ENCODE data around the gene MED20. TPM values are rescaled to one million over a fixed set of nuclear protein-coding genes. Genes with fewer than 3 reads are reported as not detected.
A peak's percentile ranks its signal among the peaks of the same experiment; 100 is the strongest.

The MED20 gene
- total and polyA plus RNA-seq, 2 of the 8 experiments (the other 6 are each of a cell fraction or from before 2014, with no cell fraction given) = 38.7 to 51.8 TPM

GRCh38 chr6:41939176-41939847 lies 18.4 kb upstream of the MED20 start (continued):
- TF ChIP-seq CTCF (IDR thresholded peaks at IDR 0.05; ENCODE audit: control extremely low read depth in 1 of 3, insufficient read depth in 1 of 3, low read depth in 1 of 3, low read length in 3 of 3) = no peak
- peak in 1 of 2 experiments; percentile 57; a peak in 2 of 3 replicates for TF ChIP-seq POLR2A (IDR thresholded peaks at IDR 0.05; ENCODE audit: control extremely low read depth in 1 of 2, low read depth in 2 of 2, low read length in 2 of 2)
- no peak for TF ChIP-seq HDAC2 (IDR thresholded peaks at IDR 0.05; ENCODE audit: borderline replicate concordance in 1 of 2, low read depth in 2 of 2, low read length in 2 of 2)
- no peak for TF ChIP-seq USF2 (IDR thresholded peaks at IDR 0.05; ENCODE audit: low read length)
- TF ChIP-seq RAD21 (IDR thresholded peaks at IDR 0.05 in 1 of 2, conservative IDR thresholded peaks at IDR 0.05 in 1 of 2; ENCODE audit: low read depth in 2 of 2, low read length in 2 of 2) = no peak; a peak in 1 of 4 replicates
- TF ChIP-seq CHD2 (IDR thresholded peaks at IDR 0.05; ENCODE audit: low read length) = no peak
- peak; percentile 31; the same call in 1 of the 2 replicates for TF ChIP-seq TBP (IDR thresholded peaks at IDR 0.05; ENCODE audit: low read depth, low read length)
- TF ChIP-seq KDM4A (IDR thresholded peaks at IDR 0.05; ENCODE audit: low read depth, low read length, severe bottlenecking) = no peak
- peak; percentile 54; the same call in 1 of the 2 replicates for TF ChIP-seq POLR2AphosphoS5 (IDR thresholded peaks at IDR 0.05; ENCODE audit: low read depth, low read length)
- peak; percentile 68; the same call in 1 of the 2 replicates for TF ChIP-seq SP1 (IDR thresholded peaks at IDR 0.05; ENCODE audit: low read depth, low read length)
- TF ChIP-seq FOSL1 (IDR thresholded peaks at IDR 0.05; ENCODE audit: insufficient read depth, low read depth, low read length) = no peak
- no peak for TF ChIP-seq YY1 (IDR thresholded peaks at IDR 0.05; ENCODE audit: low read depth, low read length)
- TF ChIP-seq NANOG (IDR thresholded peaks at IDR 0.05; ENCODE audit: insufficient read depth, low read depth, low read length, poor library complexity, severe bottlenecking) = no peak
- peak; percentile 9; the same call in 1 of the 2 replicates for TF ChIP-seq TAF1 (IDR thresholded peaks at IDR 0.05; ENCODE audit: low read depth, low read length)
- TF ChIP-seq GTF2F1 (IDR thresholded peaks at IDR 0.05; ENCODE audit: borderline replicate concordance, low read depth, low read length) = no peak
- no peak for TF ChIP-seq HDAC6 (IDR thresholded peaks at IDR 0.05; ENCODE audit: low read depth, low read length)
- TF ChIP-seq EP300 (IDR thresholded peaks at IDR 0.05; ENCODE audit: borderline replicate concordance in 1 of 2, low read depth in 2 of 2, low read length in 2 of 2) = peak in 1 of 2 experiments; percentile 10; a peak in 1 of 3 replicates
- peak in 1 of 2 experiments; percentile 15; a peak in 1 of 4 replicates for TF ChIP-seq SIN3A (conservative IDR thresholded peaks at IDR 0.05 in 1 of 2, IDR thresholded peaks at IDR 0.05 in 1 of 2; ENCODE audit: low read depth in 1 of 2, low read length in 2 of 2)
- peak; percentile 37 for TF ChIP-seq ASH2L (IDR thresholded peaks at IDR 0.05; ENCODE audit: low read length)
- TF ChIP-seq TCF12 (IDR thresholded peaks at IDR 0.05; ENCODE audit: low read depth, low read length) = no peak
